OCI-LY1 (cell line): ENCODE measurements around the gene CDH26.

Source experiments
- H2AFZ ChIP-seq: fragments of 200-600 bp; sonication (generic), shearing (Covaris generic); 2 replicates; pipeline ENCODE4 v1.6.0; 2014; ENCODE audit warnings: antibody characterized with exemption, mild to moderate bottlenecking, low read length
- H3F3A ChIP-seq: fragments of 200-600 bp; sonication (generic), shearing (Covaris generic); 2 replicates; pipeline ENCODE4 v1.6.0; 2014; ENCODE audit warnings: mild to moderate bottlenecking, antibody characterized with exemption, low read length, moderate library complexity; ENCODE audit not compliant: insufficient read depth
- H3K27ac ChIP-seq: fragments of 200-600 bp; sonication (generic); 2 replicates; pipeline ENCODE4 v1.5.1; 2014; ENCODE audit warnings: low read length, mixed run types, mild to moderate bottlenecking, low read depth; ENCODE audit not compliant: poor library complexity, severe bottlenecking
- H3K27me3 ChIP-seq: fragments of 200-600 bp; sonication (generic); 2 replicates; pipeline ENCODE4 v1.6.0; 2014; ENCODE audit warnings: antibody characterized with exemption, mild to moderate bottlenecking, low read length, moderate library complexity; ENCODE audit not compliant: insufficient read depth
- H3K36me3 ChIP-seq: fragments of 200-600 bp; sonication (generic); 2 replicates; pipeline ENCODE4 v1.6.1; 2014; ENCODE audit warnings: mild to moderate bottlenecking, antibody characterized with exemption, low read length, moderate library complexity, mixed read lengths; ENCODE audit not compliant: insufficient read depth
- H3K4me1 ChIP-seq: fragments of 200-600 bp; sonication (generic); 2 replicates; pipeline ENCODE4 v1.5.1; 2014; ENCODE audit warnings: mild to moderate bottlenecking, low read length, moderate library complexity; ENCODE audit not compliant: insufficient read depth, severe bottlenecking
- H3K4me2 ChIP-seq: fragments of 200-600 bp; sonication (generic), shearing (Covaris generic); 2 replicates; pipeline ENCODE4 v1.6.1; 2014; ENCODE audit warnings: low read length
- H3K4me3 ChIP-seq: fragments of 200-600 bp; sonication (generic); 2 replicates; pipeline ENCODE4 v1.5.1; 2014; ENCODE audit warnings: low read length, low read depth, mild to moderate bottlenecking, mixed read lengths; ENCODE audit not compliant: poor library complexity, severe bottlenecking
- H3K79me2 ChIP-seq: fragments of 200-600 bp; shearing (Covaris generic); 2 replicates; pipeline ENCODE4 v1.6.1; 2016; ENCODE audit warnings: mixed run types, low read length, mixed read lengths; ENCODE audit not compliant: insufficient read depth
- H3K9ac ChIP-seq: fragments of 200-600 bp; sonication (generic), shearing (Covaris generic); 2 replicates; pipeline ENCODE4 v1.6.1; 2014; ENCODE audit warnings: mild to moderate bottlenecking, low read length, mixed read lengths
- H3K9me2 ChIP-seq: fragments of 200-600 bp; sonication (generic), shearing (Covaris generic); 2 replicates; pipeline ENCODE4 v1.6.1; 2014; ENCODE audit warnings: low read depth, mild to moderate bottlenecking, low read length, mixed read lengths
- H3K9me3 ChIP-seq: fragments of 200-600 bp; shearing (Covaris generic); 2 replicates; pipeline ENCODE4 v1.6.1; 2014; ENCODE audit warnings: low read length, mixed read lengths
- H4K20me1 ChIP-seq: fragments of 200-600 bp; sonication (generic), shearing (Covaris generic); 2 replicates; pipeline ENCODE4 v1.6.0; 2016; ENCODE audit warnings: mild to moderate bottlenecking, low read length; ENCODE audit not compliant: insufficient read depth
- CTCF ChIP-seq: fragments of 200-600 bp; sonication (generic), shearing (Covaris generic); IDR thresholded peaks from 2 replicates; pipeline ENCODE4 v1.5.1; 2017; ENCODE audit warnings: mild to moderate bottlenecking, antibody characterized with exemption, low read length, moderate library complexity, mixed read lengths
- EZH2 ChIP-seq: fragments of 200-600 bp; sonication (generic), shearing (Covaris generic); IDR thresholded peaks from 2 replicates; pipeline ENCODE4 v1.8.0; 2017; ENCODE audit warnings: borderline replicate concordance, mixed run types, mild to moderate bottlenecking, antibody characterized with exemption, low read length, moderate library complexity, mixed read lengths

CDH26 gene

GRCh38 chr20:59958123-59958522 is at the start of gene CDH26:
CDH26 (plus strand) TSS chr20:59958423; CDS start chr20:59958727, 304 bp downstream.
- no peak within 1 kb of the TSS for H3K4me3 ChIP-seq
- H2AFZ ChIP-seq = no peak within 1 kb of the TSS
- no peaks in the 10 kb centered on the region for H3K27me3 ChIP-seq

GRCh38 chr20:59908855-59909254 is 49.4 kb upstream of the CDH26 start:
- no peaks in the 10 kb centered on the region for H3K27me3 ChIP-seq
- H4K20me1 ChIP-seq = no peaks in the 10 kb centered on the region
- H3K79me2 ChIP-seq = no peaks in the 10 kb centered on the region
- no peak overlapping the region for H3K9ac ChIP-seq
- TF ChIP-seq CTCF = no peak
- TF ChIP-seq EZH2 = no peak
- no peaks in the 10 kb centered on the region for H3K9me3 ChIP-seq
- H3F3A ChIP-seq = no peaks in the 10 kb centered on the region
- H2AFZ ChIP-seq = no peak overlapping the region
- H3K27ac ChIP-seq = no peak overlapping the region
- no peaks in the 10 kb centered on the region for H3K9me2 ChIP-seq
- H3K4me3 ChIP-seq = no peak overlapping the region
- no peak overlapping the region for H3K4me2 ChIP-seq
- H3K4me1 ChIP-seq = no peaks in the 10 kb centered on the region
- H3K36me3 ChIP-seq = no peaks in the 10 kb centered on the region

More at GRCh38 chr20:59958123-59958522, at the start of gene CDH26:
- Histone ChIP-seq H3K9ac (no peak within 1 kb of the TSS), H3F3A (no peaks in the 10 kb centered on the region), H3K4me2 (no peak within 1 kb of the TSS), H3K36me3 (no peaks in the 10 kb centered on the region), H3K27ac (no peak within 1 kb of the TSS), H3K9me3 (no peaks in the 10 kb centered on the region), H3K4me1 (no peaks in the 10 kb centered on the region), H4K20me1 (no peaks in the 10 kb centered on the region), H3K79me2 (no peaks in the 10 kb centered on the region), H3K9me2 (no peaks in the 10 kb centered on the region)
- no peak for TF ChIP-seq EZH2
- no peak for TF ChIP-seq CTCF

- Histone ChIP-seq H3K9me2 (no peaks in the 10 kb centered on the region), H4K20me1 (no peaks in the 10 kb centered on the region), H3K27ac (no peak overlapping the region), H3F3A (no peaks in the 10 kb centered on the region), H2AFZ (no peak overlapping the region), H3K79me2 (no peaks in the 10 kb centered on the region), H3K9me3 (no peaks in the 10 kb centered on the region), H3K4me1 (no peaks in the 10 kb centered on the region), H3K4me2 (no peak overlapping the region), H3K27me3 (no peaks in the 10 kb centered on the region), H3K36me3 (no peaks in the 10 kb centered on the region), H3K9ac (no peak overlapping the region), H3K4me3 (no peak overlapping the region)
- TF ChIP-seq CTCF (no peak), EZH2 (no peak)
These were observed 47.2 kb upstream of the CDH26 start for GRCh38 chr20:59911041-59911440.
